HepG2 (cell line): Measurements from ENCODE around the gene ORC3. TPM values are rescaled to one million over a fixed set of nuclear protein-coding genes. Genes with fewer than 3 reads are reported as not detected.
A peak's percentile ranks its signal among the peaks of the same experiment; 100 is the strongest.

Experiments used
- ARNT2 ChIP-seq: sonication (generic); formaldehyde crosslinking; IDR thresholded peaks from 2 replicates; pipeline ENCODE4 v1.8.0; 2022; ENCODE audit warnings: mild to moderate bottlenecking, low read depth, missing genetic modification reagents, moderate library complexity
- CEBPG ChIP-seq: IDR thresholded peaks from 2 replicates; pipeline ENCODE4 v1.6.1; 2016
- SKI ChIP-seq: fragments of 450-650 bp; IDR thresholded peaks from one replicate; pipeline ENCODE4 v1.6.1; 2018; ENCODE audit warnings: mild to moderate bottlenecking; ENCODE audit not compliant: partially characterized antibody
- SOX13 ChIP-seq, 3 experiments: fragments of 450-650 bp in 1 of 3; sonication (generic) in 1 of 3; formaldehyde crosslinking in 1 of 3; IDR thresholded peaks in 2 of 3; conservative IDR thresholded peaks in 1 of 3; 2 replicates each; pipeline versions ENCODE4 v1.5.0 to v1.6.1; 2016 to 2020; ENCODE audit warnings: antibody characterized with exemption in 1 of 3, mild to moderate bottlenecking in 1 of 3, missing compliant biosample characterization in 1 of 3, missing genetic modification reagents in 1 of 3, moderate library complexity in 1 of 3
- ZNF205 ChIP-seq: IDR thresholded peaks from 2 replicates; pipeline ENCODE4 v1.6.1; 2018; ENCODE audit warnings: missing biosample characterization, missing genetic modification reagents
- ZNF251 ChIP-seq: sonication (generic); formaldehyde crosslinking; IDR thresholded peaks from 2 replicates; pipeline ENCODE4 v1.9.0; 2021; ENCODE audit warnings: mild to moderate bottlenecking, missing genetic modification reagents
- ZNF557 ChIP-seq: sonication (generic); formaldehyde crosslinking; IDR thresholded peaks from 2 replicates; pipeline ENCODE4 v1.4.0; 2020; ENCODE audit warnings: missing genetic modification reagents
- ZZZ3 ChIP-seq: sonication (generic); formaldehyde crosslinking; IDR thresholded peaks from 2 replicates; pipeline ENCODE4 v1.4.0; 2020; ENCODE audit warnings: missing genetic modification reagents, mild to moderate bottlenecking, borderline replicate concordance
- polyA plus RNA-seq, 8 experiments: library from polyadenylated mRNA; depleted of rRNA in 3 of 8; stranded (reverse) in 7 of 8; unstranded in 1 of 8; fragments of >200 nt; fragmentation: Illumina TruSeq in 4 of 8; extraction: Trizol in 4 of 8; gene quantifications; 2 replicates each; pipeline versions ENCODE4 v1.2.1 to v1.2.3, GENCODE V29; 2011 to 2016; ENCODE audit warnings: low read depth in 4 of 8, missing spikeins in 1 of 8, mixed read lengths in 1 of 8; ENCODE audit not compliant: insufficient read depth in 1 of 8
- total RNA-seq, 5 experiments: library from RNA; depleted of rRNA; stranded (reverse); fragments of >200 nt; fragmentation: Illumina TruSeq; extraction: Trizol; gene quantifications; 2 replicates each; pipeline ENCODE4 v1.2.3, GENCODE V29; 2016; ENCODE audit warnings: low read depth in 1 of 5
- TF ChIP-seq, protein P1 (sequence below): sonication (generic); formaldehyde crosslinking; IDR thresholded peaks from 2 replicates; pipeline ENCODE4 v1.5.0; 2020; ENCODE audit warnings: mild to moderate bottlenecking, missing genetic modification reagents, borderline replicate concordance
- TF ChIP-seq, protein P2 (sequence below): sonication (generic); formaldehyde crosslinking; IDR thresholded peaks from 2 replicates; pipeline ENCODE4 v1.4.0; 2020; ENCODE audit warnings: missing genetic modification reagents, low read depth, mild to moderate bottlenecking, borderline replicate concordance
- TF ChIP-seq, protein P3 (sequence below): sonication (generic); formaldehyde crosslinking; IDR thresholded peaks from 2 replicates; pipeline ENCODE4 v1.8.0; 2023; ENCODE audit warnings: mild to moderate bottlenecking, missing genetic modification reagents
- TF ChIP-seq, protein P4 (sequence below), 2 experiments: sonication (generic) in 1 of 2; formaldehyde crosslinking in 1 of 2; IDR thresholded peaks; 2 replicates each; pipeline versions ENCODE4 v1.4.0 to v1.6.1; 2016 to 2020; ENCODE audit warnings: borderline replicate concordance in 1 of 2, low read depth in 1 of 2, mild to moderate bottlenecking in 1 of 2, missing genetic modification reagents in 1 of 2
- TF ChIP-seq, protein P5 (sequence below), 2 experiments: sonication (generic) in 1 of 2; formaldehyde crosslinking in 1 of 2; IDR thresholded peaks; 2 replicates each; pipeline versions ENCODE4 v1.5.1 to v1.6.1; 2011 to 2020; ENCODE audit warnings: borderline replicate concordance in 1 of 2, low read depth in 1 of 2, low read length in 1 of 2, mild to moderate bottlenecking in 1 of 2, missing genetic modification reagents in 1 of 2, moderate library complexity in 1 of 2

The ORC3 gene
- total and polyA plus RNA-seq, 2 of the 13 experiments (the other 11 are each of a cell fraction or from before 2014, with no cell fraction given) = 21.8 to 43.5 TPM

DNA sequence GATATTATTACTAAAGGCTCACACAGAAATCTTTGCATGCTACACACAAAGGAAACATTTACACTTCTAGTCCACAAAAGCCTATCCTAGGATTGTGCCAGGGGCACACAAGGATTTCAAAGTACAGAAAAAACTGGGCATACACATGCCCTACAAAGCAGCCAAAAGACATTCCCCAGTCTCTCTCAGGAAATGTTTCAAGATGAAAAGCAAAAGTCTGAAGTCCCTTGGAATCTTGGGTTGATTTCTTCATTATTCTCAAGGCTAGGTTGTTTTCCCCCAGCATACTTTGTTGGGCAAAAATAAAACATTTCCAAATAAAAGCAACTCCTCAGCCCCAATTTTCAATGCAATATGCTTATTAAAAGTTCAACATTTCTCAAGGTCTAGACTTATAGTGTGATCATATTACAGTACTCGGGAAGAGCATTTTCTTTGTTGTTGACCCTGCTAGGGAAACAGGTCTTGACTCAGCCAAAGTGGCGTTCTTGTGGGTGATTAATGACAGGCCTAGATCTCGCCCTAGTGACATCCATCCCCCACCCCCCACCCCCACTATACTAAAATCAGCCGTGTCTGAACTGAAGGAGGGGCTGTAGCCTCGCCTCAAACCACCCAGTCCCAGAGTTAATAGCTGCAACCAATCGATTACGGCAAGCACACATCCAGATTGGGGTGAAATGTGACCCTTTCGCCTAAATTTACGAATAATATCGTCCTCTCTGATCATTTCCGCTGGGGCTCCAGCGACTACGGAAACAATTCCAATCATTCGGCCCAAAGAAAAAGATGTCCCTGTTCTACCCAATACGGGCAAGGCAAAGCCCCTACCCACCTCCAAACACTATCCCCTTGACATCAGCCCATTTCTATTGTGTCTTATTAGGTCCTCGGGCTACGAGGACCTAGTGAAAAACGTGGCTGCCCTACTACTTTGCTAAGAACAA, 110.7 kb downstream of the ORC3 start (continued):
- TF ChIP-seq, protein P1, sequence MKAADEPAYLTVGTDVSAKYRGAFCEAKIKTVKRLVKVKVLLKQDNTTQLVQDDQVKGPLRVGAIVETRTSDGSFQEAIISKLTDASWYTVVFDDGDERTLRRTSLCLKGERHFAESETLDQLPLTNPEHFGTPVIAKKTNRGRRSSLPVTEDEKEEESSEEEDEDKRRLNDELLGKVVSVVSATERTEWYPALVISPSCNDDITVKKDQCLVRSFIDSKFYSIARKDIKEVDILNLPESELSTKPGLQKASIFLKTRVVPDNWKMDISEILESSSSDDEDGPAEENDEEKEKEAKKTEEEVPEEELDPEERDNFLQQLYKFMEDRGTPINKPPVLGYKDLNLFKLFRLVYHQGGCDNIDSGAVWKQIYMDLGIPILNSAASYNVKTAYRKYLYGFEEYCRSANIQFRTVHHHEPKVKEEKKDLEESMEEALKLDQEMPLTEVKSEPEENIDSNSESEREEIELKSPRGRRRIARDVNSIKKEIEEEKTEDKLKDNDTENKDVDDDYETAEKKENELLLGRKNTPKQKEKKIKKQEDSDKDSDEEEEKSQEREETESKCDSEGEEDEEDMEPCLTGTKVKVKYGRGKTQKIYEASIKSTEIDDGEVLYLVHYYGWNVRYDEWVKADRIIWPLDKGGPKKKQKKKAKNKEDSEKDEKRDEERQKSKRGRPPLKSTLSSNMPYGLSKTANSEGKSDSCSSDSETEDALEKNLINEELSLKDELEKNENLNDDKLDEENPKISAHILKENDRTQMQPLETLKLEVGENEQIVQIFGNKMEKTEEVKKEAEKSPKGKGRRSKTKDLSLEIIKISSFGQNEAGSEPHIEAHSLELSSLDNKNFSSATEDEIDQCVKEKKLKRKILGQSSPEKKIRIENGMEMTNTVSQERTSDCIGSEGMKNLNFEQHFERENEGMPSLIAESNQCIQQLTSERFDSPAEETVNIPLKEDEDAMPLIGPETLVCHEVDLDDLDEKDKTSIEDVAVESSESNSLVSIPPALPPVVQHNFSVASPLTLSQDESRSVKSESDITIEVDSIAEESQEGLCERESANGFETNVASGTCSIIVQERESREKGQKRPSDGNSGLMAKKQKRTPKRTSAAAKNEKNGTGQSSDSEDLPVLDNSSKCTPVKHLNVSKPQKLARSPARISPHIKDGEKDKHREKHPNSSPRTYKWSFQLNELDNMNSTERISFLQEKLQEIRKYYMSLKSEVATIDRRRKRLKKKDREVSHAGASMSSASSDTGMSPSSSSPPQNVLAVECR = no peak; the same call in 1 of the 2 replicates
- TF ChIP-seq SKI = peak; percentile 37
- no peak for TF ChIP-seq ARNT2 (CRISPR knock-in tag)
- no peak for TF ChIP-seq ZZZ3
- TF ChIP-seq, protein P2, sequence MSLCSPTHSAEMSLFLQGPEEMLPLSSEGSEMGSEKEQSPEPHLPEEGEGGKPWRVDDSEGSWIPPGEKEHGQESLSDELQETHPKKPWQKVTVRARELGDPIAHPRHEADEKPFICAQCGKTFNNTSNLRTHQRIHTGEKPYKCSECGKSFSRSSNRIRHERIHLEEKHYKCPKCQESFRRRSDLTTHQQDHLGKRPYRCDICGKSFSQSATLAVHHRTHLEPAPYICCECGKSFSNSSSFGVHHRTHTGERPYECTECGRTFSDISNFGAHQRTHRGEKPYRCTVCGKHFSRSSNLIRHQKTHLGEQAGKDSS (CRISPR knock-in tag) = no peak
- TF ChIP-seq SOX13 (IDR thresholded peaks at IDR 0.05) = no peak
- no peak for TF ChIP-seq SOX13 (CRISPR knock-in tag; conservative IDR thresholded peaks at IDR 0.05 in 1 of 2, IDR thresholded peaks at IDR 0.05 in 1 of 2)
- no peak for TF ChIP-seq ZNF251
- TF ChIP-seq, protein P3, sequence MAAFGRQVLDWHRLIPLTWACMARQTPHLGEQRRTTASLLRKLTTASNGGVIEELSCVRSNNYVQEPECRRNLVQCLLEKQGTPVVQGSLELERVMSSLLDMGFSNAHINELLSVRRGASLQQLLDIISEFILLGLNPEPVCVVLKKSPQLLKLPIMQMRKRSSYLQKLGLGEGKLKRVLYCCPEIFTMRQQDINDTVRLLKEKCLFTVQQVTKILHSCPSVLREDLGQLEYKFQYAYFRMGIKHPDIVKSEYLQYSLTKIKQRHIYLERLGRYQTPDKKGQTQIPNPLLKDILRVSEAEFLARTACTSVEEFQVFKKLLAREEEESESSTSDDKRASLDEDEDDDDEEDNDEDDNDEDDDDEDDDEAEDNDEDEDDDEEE (CRISPR knock-in tag) = no peak
- no peak for TF ChIP-seq ZNF557
- TF ChIP-seq, protein P4, sequence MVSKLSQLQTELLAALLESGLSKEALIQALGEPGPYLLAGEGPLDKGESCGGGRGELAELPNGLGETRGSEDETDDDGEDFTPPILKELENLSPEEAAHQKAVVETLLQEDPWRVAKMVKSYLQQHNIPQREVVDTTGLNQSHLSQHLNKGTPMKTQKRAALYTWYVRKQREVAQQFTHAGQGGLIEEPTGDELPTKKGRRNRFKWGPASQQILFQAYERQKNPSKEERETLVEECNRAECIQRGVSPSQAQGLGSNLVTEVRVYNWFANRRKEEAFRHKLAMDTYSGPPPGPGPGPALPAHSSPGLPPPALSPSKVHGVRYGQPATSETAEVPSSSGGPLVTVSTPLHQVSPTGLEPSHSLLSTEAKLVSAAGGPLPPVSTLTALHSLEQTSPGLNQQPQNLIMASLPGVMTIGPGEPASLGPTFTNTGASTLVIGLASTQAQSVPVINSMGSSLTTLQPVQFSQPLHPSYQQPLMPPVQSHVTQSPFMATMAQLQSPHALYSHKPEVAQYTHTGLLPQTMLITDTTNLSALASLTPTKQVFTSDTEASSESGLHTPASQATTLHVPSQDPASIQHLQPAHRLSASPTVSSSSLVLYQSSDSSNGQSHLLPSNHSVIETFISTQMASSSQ (IDR thresholded peaks at IDR 0.05; ENCODE audit: low read depth) = no peak
- TF ChIP-seq, protein P4 (CRISPR knock-in tag; IDR thresholded peaks at IDR 0.05; ENCODE audit: borderline replicate concordance) = no peak
- TF ChIP-seq, protein P5, sequence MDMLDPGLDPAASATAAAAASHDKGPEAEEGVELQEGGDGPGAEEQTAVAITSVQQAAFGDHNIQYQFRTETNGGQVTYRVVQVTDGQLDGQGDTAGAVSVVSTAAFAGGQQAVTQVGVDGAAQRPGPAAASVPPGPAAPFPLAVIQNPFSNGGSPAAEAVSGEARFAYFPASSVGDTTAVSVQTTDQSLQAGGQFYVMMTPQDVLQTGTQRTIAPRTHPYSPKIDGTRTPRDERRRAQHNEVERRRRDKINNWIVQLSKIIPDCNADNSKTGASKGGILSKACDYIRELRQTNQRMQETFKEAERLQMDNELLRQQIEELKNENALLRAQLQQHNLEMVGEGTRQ (IDR thresholded peaks at IDR 0.05; ENCODE audit: low read depth, low read length) = no peak
- TF ChIP-seq, protein P5 (CRISPR knock-in tag; IDR thresholded peaks at IDR 0.05; ENCODE audit: borderline replicate concordance) = no peak
- TF ChIP-seq CEBPG (CRISPR knock-in tag) = no peak
- no peak for TF ChIP-seq ZNF205
